H1 (cell line): ENCODE measurements around the gene TUBB8B. TPM values are rescaled to one million over a fixed set of nuclear protein-coding genes. Genes with fewer than 3 reads are reported as not detected.
"Not testable (repeated sequence)": the region's sequence is repeated elsewhere in the genome, so short reads cannot be mapped to it uniquely, and the experiment has no call there.

Experiments
- CTCF ChIA-PET: fragments of 300-600 bp; sonication (Branson Sonifier 250); formaldehyde crosslinking; loops from one replicate; lab custom pipeline; 2021; ENCODE audit not compliant: partially characterized antibody; lab: Charles Lee
- POLR2A ChIA-PET: fragments of 300-600 bp; sonication (Branson Sonifier 250); formaldehyde crosslinking; loops from one replicate; lab custom pipeline; 2021; ENCODE audit warnings: inconsistent platforms; ENCODE audit not compliant: partially characterized antibody; lab: Charles Lee
- DNase-seq, 2 experiments: peaks; one replicate each; pipeline versions ENCODE4 v3.0.0 to v3.0.0-alpha.2; 2010 to 2022; ENCODE audit warnings: low spot score in 2 of 2, low read depth in 1 of 2, mixed read lengths in 1 of 2
- FAIRE-seq: peaks from 2 replicates; lab custom pipeline; 2011; peaks lifted over from hg19 to GRCh38; lab: Jason Lieb, UNC
- H2AFZ ChIP-seq: 2 replicates; pipeline ENCODE4 v1.8.1; 2012; ENCODE audit warnings: low read length, inconsistent platforms
- H2AK5ac ChIP-seq: 2 replicates; pipeline ENCODE4 v1.6.1; 2013; ENCODE audit warnings: low read depth, low read length
- H2BK120ac ChIP-seq: replicated peaks from 2 replicates; pipeline ENCODE3; 2013; ENCODE audit warnings: low read depth, low read length, inconsistent platforms
- H2BK12ac ChIP-seq: 2 replicates; pipeline ENCODE4 v1.6.1; 2013; ENCODE audit warnings: low read depth, low read length
- H2BK15ac ChIP-seq: 2 replicates; pipeline ENCODE4 v1.6.1; 2013; ENCODE audit warnings: low read length
- H2BK20ac ChIP-seq: 2 replicates; pipeline ENCODE4 v1.6.1; 2013; ENCODE audit warnings: low read length
- H2BK5ac ChIP-seq: 2 replicates; pipeline ENCODE4 v1.6.1; 2013; ENCODE audit warnings: low read depth, low read length
- H3K14ac ChIP-seq: 2 replicates; pipeline ENCODE4 v1.6.1; 2013; ENCODE audit warnings: inconsistent platforms; ENCODE audit not compliant: insufficient read length
- H3K18ac ChIP-seq: 2 replicates; pipeline ENCODE4 v1.6.1; 2013; ENCODE audit warnings: low read length; ENCODE audit errors: extremely low read depth
- H3K23ac ChIP-seq: 2 replicates; pipeline ENCODE4 v1.6.1; 2013; ENCODE audit warnings: inconsistent platforms; ENCODE audit not compliant: insufficient read length
- H3K23me2 ChIP-seq: 2 replicates; pipeline ENCODE4 v1.6.1; 2013; ENCODE audit warnings: low read depth, low read length
- H3K27ac ChIP-seq: 2 replicates; pipeline ENCODE4 v1.6.1; 2011; ENCODE audit warnings: low read depth, low read length, inconsistent platforms
- H3K27me3 ChIP-seq, 4 experiments: replicated peaks in 1 of 4; 1 replicate in 1 of 4; 2 replicates in 3 of 4; pipeline versions ENCODE4 v1.6.1 to v1.8.1; 2011 to 2013; ENCODE audit warnings: low read length in 3 of 4, mild to moderate bottlenecking in 3 of 4, inconsistent platforms in 2 of 4, mixed read lengths in 2 of 4, moderate library complexity in 1 of 4; ENCODE audit not compliant: control insufficient read depth in 3 of 4, insufficient read depth in 3 of 4; ENCODE audit errors: extremely low read depth in 1 of 4
- H3K36me3 ChIP-seq, 4 experiments: 2 replicates each; pipeline versions ENCODE4 v1.6.1 to v1.8.1; 2011 to 2013; ENCODE audit warnings: mild to moderate bottlenecking in 4 of 4, low read length in 3 of 4, moderate library complexity in 2 of 4, control low read depth in 1 of 4, inconsistent platforms in 1 of 4; ENCODE audit not compliant: insufficient read depth in 4 of 4, control insufficient read depth in 2 of 4
- H3K4ac ChIP-seq: replicated peaks from 2 replicates; pipeline ENCODE3; 2013; ENCODE audit warnings: low read length, low read depth, mixed read lengths, inconsistent platforms; ENCODE audit not compliant: insufficient read length
- H3K4me1 ChIP-seq, 4 experiments: replicated peaks in 1 of 4; 1 replicate in 1 of 4; 2 replicates in 3 of 4; pipeline versions ENCODE4 v1.6.1 to v1.8.1; 2011 to 2013; ENCODE audit warnings: low read length in 3 of 4, inconsistent platforms in 2 of 4, mixed read lengths in 1 of 4; ENCODE audit not compliant: insufficient read depth in 4 of 4, control insufficient read depth in 3 of 4
- H3K4me2 ChIP-seq, 2 experiments: 2 replicates each; pipeline versions ENCODE4 v1.6.1 to v1.8.1; 2011 to 2013; ENCODE audit warnings: low read depth in 2 of 2, low read length in 2 of 2, control low read depth in 1 of 2, inconsistent platforms in 1 of 2, mild to moderate bottlenecking in 1 of 2; ENCODE audit not compliant: insufficient read depth in 1 of 2
- H3K4me3 ChIP-seq, 4 experiments: fragments of 200-600, 300-600 bp in 1 of 4; sonication (generic), shearing (Covaris generic), sonication (Bioruptor Twin) in 1 of 4; 2 replicates each; pipeline versions ENCODE4 v1.5.1 to v1.8.1; 2011 to 2016; ENCODE audit warnings: low read length in 4 of 4, low read depth in 3 of 4, control low read depth in 2 of 4, inconsistent platforms in 2 of 4, mild to moderate bottlenecking in 2 of 4, mixed read lengths in 1 of 4, moderate library complexity in 1 of 4; ENCODE audit not compliant: insufficient read depth in 2 of 4; ENCODE audit errors: extremely low read depth in 1 of 4
- H3K56ac ChIP-seq: replicated peaks from 2 replicates; pipeline ENCODE3; 2013; ENCODE audit warnings: low read depth, mild to moderate bottlenecking, mixed read lengths, low read length, inconsistent platforms; ENCODE audit not compliant: insufficient read length
- H3K79me1 ChIP-seq: 2 replicates; pipeline ENCODE4 v1.6.1; 2013; ENCODE audit warnings: low read depth, low read length, control low read depth
- H3K79me2 ChIP-seq, 2 experiments: 2 replicates each; pipeline versions ENCODE4 v1.6.1 to v1.8.1; 2012 to 2013; ENCODE audit warnings: low read length in 2 of 2, mild to moderate bottlenecking in 2 of 2, inconsistent platforms in 1 of 2; ENCODE audit not compliant: insufficient read depth in 2 of 2, control insufficient read depth in 1 of 2
- H3K9ac ChIP-seq, 4 experiments: replicated peaks in 1 of 4; 1 replicate in 1 of 4; 2 replicates in 3 of 4; pipeline versions ENCODE4 v1.6.1 to v1.8.1; 2011 to 2013; ENCODE audit warnings: low read depth in 3 of 4, low read length in 3 of 4, control low read depth in 2 of 4, mild to moderate bottlenecking in 2 of 4, moderate library complexity in 2 of 4, inconsistent platforms in 1 of 4; ENCODE audit errors: extremely low read depth in 1 of 4
- H3K9me3 ChIP-seq, 2 experiments: 2 replicates each; pipeline versions ENCODE4 v1.6.1 to v1.8.1; 2012 to 2013; ENCODE audit warnings: mild to moderate bottlenecking in 2 of 2, moderate library complexity in 2 of 2, control low read depth in 1 of 2, inconsistent platforms in 1 of 2, low read depth in 1 of 2, low read length in 1 of 2, mixed read lengths in 1 of 2; ENCODE audit not compliant: insufficient read depth in 2 of 2
- H4K20me1 ChIP-seq, 2 experiments: replicated peaks in 1 of 2; 2 replicates each; pipeline versions ENCODE3 to v1.8.1; 2011 to 2013; ENCODE audit warnings: inconsistent platforms in 2 of 2, low read length in 2 of 2, mild to moderate bottlenecking in 1 of 2; ENCODE audit not compliant: insufficient read depth in 2 of 2, control insufficient read depth in 1 of 2
- H4K5ac ChIP-seq: 2 replicates; pipeline ENCODE4 v1.6.1; 2013; ENCODE audit warnings: low read length, low read depth, mixed read lengths, inconsistent platforms; ENCODE audit not compliant: insufficient read length
- H4K8ac ChIP-seq: 2 replicates; pipeline ENCODE4 v1.8.0; 2013; ENCODE audit warnings: mild to moderate bottlenecking, moderate library complexity, low read length, inconsistent platforms; ENCODE audit not compliant: insufficient read depth; ENCODE audit errors: extremely low read depth
- H4K91ac ChIP-seq: replicated peaks from 2 replicates; pipeline ENCODE3; 2013; ENCODE audit warnings: low read length, mixed read lengths, inconsistent platforms; ENCODE audit not compliant: insufficient read length
- WGBS, 2 experiments: shearing (Covaris generic) in 1 of 2; methylation state at CpG; one replicate each; pipeline versions ENCODE4 v1.1.6 to v1.1.7; 2013 to 2015; ENCODE audit warnings: low lambda C conversion rate in 2 of 2, mixed read lengths in 2 of 2, inconsistent platforms in 1 of 2, low coverage in 1 of 2, missing lambda C conversion rate in 1 of 2; ENCODE audit not compliant: insufficient replicate concordance in 2 of 2, insufficient coverage in 1 of 2, insufficient read length in 1 of 2; ENCODE audit errors: extremely low coverage in 1 of 2, missing lambda C conversion rate in 1 of 2; 5-methylcytosine and 5-hydroxymethylcytosine counted together
- polyA plus RNA-seq, 7 experiments: library from polyadenylated mRNA; depleted of rRNA in 3 of 7; stranded (reverse) in 5 of 7; unstranded in 2 of 7; fragments of >200 nt in 5 of 7; fragments of 200-250 nt in 2 of 7; gene quantifications; 1 replicate in 5 of 7; 2 replicates in 1 of 7; 4 replicates in 1 of 7; pipeline versions ENCODE4 v1.2.1 to v1.2.3, GENCODE V29; 2011 to 2013; ENCODE audit warnings: missing spikeins in 2 of 7, mixed read lengths in 2 of 7
- total RNA-seq: library from RNA; stranded (reverse); fragmentation: NEBNext Ultra II Directional; extraction: Animal tissue kit (Norgen Biotek cat#: 25700); gene quantifications from 2 replicates; pipeline ENCODE4 v1.2.1, GENCODE V29; 2021

Gene TUBB8B
- total and polyA plus RNA-seq, 2 of the 8 experiments (the other 6 are each of a cell fraction or from before 2014, with no cell fraction given), result 0.60 to 1.3 TPM

DNA sequence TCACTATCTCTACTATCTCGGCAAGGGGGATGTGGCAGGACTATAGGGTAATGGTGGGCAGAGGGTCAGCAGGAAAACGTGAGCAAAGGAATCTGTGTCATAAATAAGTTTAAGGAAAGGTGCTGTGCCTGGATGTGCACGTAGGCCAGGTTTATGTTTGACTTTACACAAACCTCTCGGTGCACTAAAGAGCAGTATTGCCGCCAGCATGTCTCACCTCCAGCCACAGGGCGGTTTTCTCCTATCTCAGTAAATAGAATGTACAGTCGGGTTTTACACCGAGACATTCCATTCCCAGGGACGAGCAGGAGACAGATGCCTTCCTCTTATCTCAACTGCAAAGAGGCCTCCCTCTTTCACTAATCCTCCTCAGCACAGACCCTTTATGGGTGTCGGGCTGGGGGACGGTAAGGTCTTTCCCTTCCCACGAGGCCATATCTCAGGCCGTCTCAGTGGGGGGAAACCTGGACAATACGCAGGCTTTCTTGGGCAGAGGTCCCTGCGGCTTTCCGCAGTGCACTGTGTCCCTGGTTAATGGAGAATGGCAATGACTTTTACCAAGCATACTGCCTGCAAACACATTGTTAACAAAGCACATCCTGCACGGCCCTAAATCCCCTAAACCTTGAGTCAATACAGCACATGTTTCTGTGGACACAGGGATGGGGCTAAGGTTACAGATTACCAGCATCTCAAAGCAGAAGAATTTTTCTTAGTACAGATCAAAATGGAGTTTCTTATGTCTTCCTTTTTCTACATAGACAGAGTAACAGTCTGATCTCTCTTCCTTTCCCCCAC lies 41.2 kb upstream of the TUBB8B start:
- H3K4me1 ChIP-seq, H3K36me3 ChIP-seq, H2BK12ac ChIP-seq, H3K56ac ChIP-seq, H3K23ac ChIP-seq, H4K20me1 ChIP-seq, H2AK5ac ChIP-seq, H3K18ac ChIP-seq, H3K4ac ChIP-seq, H3K23me2 ChIP-seq, FAIRE-seq, H3K27ac ChIP-seq, H4K91ac ChIP-seq, H4K8ac ChIP-seq, H3K27me3 ChIP-seq, H3K79me2 ChIP-seq, POLR2A ChIA-PET, H4K5ac ChIP-seq, H2BK120ac ChIP-seq, CTCF ChIA-PET, H3K14ac ChIP-seq, H3K4me2 ChIP-seq, H2BK5ac ChIP-seq, H2BK20ac ChIP-seq, H3K79me1 ChIP-seq, H3K4me3 ChIP-seq, DNase-seq, H2AFZ ChIP-seq, H3K9ac ChIP-seq, H2BK15ac ChIP-seq: not testable (repeated sequence)
- WGBS, 2 experiments, result 80% methylated on average over 15 of the region's 17 CpGs; no CpG with 5 or more reads in 1 of the 2 experiments
- peaks cover 1 to 51% of the 10 kb centered on the region in 2 experiments; a peak in 2 of 4 replicates for H3K9me3 ChIP-seq

DNA sequence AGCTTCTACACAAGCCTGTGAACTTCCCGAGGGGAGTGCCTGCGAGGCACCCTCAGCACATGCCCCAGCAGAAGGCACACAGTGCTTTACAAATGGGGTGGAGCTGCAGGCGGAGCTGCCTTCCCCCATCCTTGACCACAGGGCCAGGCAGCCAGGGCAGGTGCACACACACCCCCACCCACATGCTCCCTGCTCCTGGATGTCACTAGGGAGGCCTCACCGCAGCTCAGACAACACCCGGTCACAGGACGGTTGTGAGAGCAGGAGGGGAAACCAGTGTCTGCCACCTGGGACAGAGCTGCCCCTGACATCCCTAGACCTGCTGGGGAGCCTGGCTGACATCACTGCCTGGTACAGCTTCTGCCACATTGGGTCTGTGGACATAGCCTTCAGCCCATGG lies 39.7 kb upstream of the TUBB8B start:
- POLR2A ChIA-PET, H3K4me1 ChIP-seq, H2BK15ac ChIP-seq, CTCF ChIA-PET, H3K18ac ChIP-seq, H2BK120ac ChIP-seq, H3K36me3 ChIP-seq, H2BK20ac ChIP-seq, H3K27ac ChIP-seq, H3K4me2 ChIP-seq, H3K4me3 ChIP-seq, H3K79me1 ChIP-seq, H3K9ac ChIP-seq, H4K8ac ChIP-seq, H2BK5ac ChIP-seq, H3K23me2 ChIP-seq, H3K27me3 ChIP-seq, H2BK12ac ChIP-seq, H3K79me2 ChIP-seq, DNase-seq, H3K23ac ChIP-seq, H2AK5ac ChIP-seq, H2AFZ ChIP-seq, H3K4ac ChIP-seq, H3K56ac ChIP-seq, FAIRE-seq, H4K91ac ChIP-seq, H4K5ac ChIP-seq, H3K14ac ChIP-seq, H4K20me1 ChIP-seq: not testable (repeated sequence)
- 81% methylated on average over 6 of the region's 6 CpGs; no CpG with 5 or more reads in 1 of the 2 experiments for WGBS, 2 experiments
- peaks cover 0 to 54% of the 10 kb centered on the region in 2 experiments; a peak in 2 of 4 replicates for H3K9me3 ChIP-seq
